A549 treated with Mapracorat at 1 μM for 4 hours (cell line): ENCODE measurements around the gene BATF2. TPM values are rescaled to one million over a fixed set of nuclear protein-coding genes. Genes with fewer than 3 reads are reported as not detected.

Source experiments
- total RNA-seq: library from RNA; stranded (reverse); fragments of 200-300 nt; extraction: Qiagen RNA extraction; gene quantifications from 5 replicates; pipeline ENCODE4 v1.2.3, GENCODE V29; 2022

The BATF2 gene
- 0.71 to 1.1 TPM (median 0.85 TPM) in 5 replicates for total RNA-seq

GRCh38 chr11:64996710-64997380, at the start of gene BATF2:
Gene BATF2, minus strand, starts transcription at chr11:64996971. Its CDS starts 57 bp downstream, at chr11:64996914.

GRCh38 chr11:65040847-65041622, 44.3 kb upstream of the BATF2 start, which contains the start of gene SAC3D1:
Gene SAC3D1, plus strand, starts transcription at chr11:65041210. Its CDS starts 83 bp downstream, at chr11:65041293.

GRCh38 chr11:65027213-65028067, 30.7 kb upstream of the BATF2 start, which contains the start of gene SNX15:
Gene SNX15, plus strand, starts transcription at chr11:65027439. Its CDS starts 99 bp downstream, at chr11:65027538.

GRCh38 chr11:65013888-65014725, 17.3 kb upstream of the BATF2 start, which contains the start of gene ARL2:
Gene ARL2, plus strand, starts transcription at chr11:65014160. Its CDS starts 48 bp downstream, at chr11:65014208.

GRCh38 chr11:64971421-64972233, 25.1 kb downstream of the BATF2 start, which contains the start of gene MAJIN:
Gene MAJIN, minus strand, starts transcription at chr11:64972108. Its CDS starts 12,703 bp downstream, at chr11:64959405.

Other genes starting within 250 kb of the BATF2 start
- gene PYGM, start 237.0 kb downstream of the BATF2 start, total RNA-seq = 0.13 to 0.63 TPM (median 0.32 TPM) in 5 replicates
- gene SF1, start 218.4 kb downstream of the BATF2 start, total RNA-seq = 151 to 207 TPM (median 159 TPM) in 5 replicates
- 5.8 to 9.0 TPM (median 8.5 TPM) in 5 replicates for gene MAP4K2, start 193.8 kb downstream of the BATF2 start, total RNA-seq
- 26.2 to 40.7 TPM (median 38.5 TPM) in 5 replicates for gene MEN1, start 186.4 kb downstream of the BATF2 start, total RNA-seq
- gene CDC42BPG, start 152.3 kb downstream of the BATF2 start, total RNA-seq = 0.93 to 2.0 TPM (median 1.5 TPM) in 5 replicates
- 94.9 to 123 TPM (median 115 TPM) in 5 replicates for gene EHD1, start 118.3 kb downstream of the BATF2 start, total RNA-seq
- gene ATG2A, start 79.8 kb downstream of the BATF2 start, total RNA-seq = 11.8 to 22.6 TPM (median 21.0 TPM) in 5 replicates
- gene PPP2R5B, start 72.3 kb downstream of the BATF2 start, total RNA-seq = 3.2 to 5.4 TPM (median 4.7 TPM) in 5 replicates
- gene GPHA2, start 61.1 kb downstream of the BATF2 start, total RNA-seq = not detected in 5 replicates
- gene MAJIN, start 24.9 kb downstream of the BATF2 start, total RNA-seq = not detected in 5 replicates
- gene ARL2, start 17.2 kb upstream of the BATF2 start, total RNA-seq = 175 to 188 TPM (median 183 TPM) in 5 replicates
- 19.9 to 24.2 TPM (median 23.1 TPM) in 5 replicates for gene SNX15, start 30.5 kb upstream of the BATF2 start, total RNA-seq
- gene SAC3D1, start 44.2 kb upstream of the BATF2 start, total RNA-seq = 34.7 to 55.9 TPM (median 53.9 TPM) in 5 replicates
- not detected in 5 replicates for gene NAALADL1, start 61.6 kb upstream of the BATF2 start, total RNA-seq
- 57.4 to 76.9 TPM (median 71.1 TPM) in 5 replicates for gene CDCA5, start 87.1 kb upstream of the BATF2 start, total RNA-seq
- 31.8 to 34.2 TPM (median 32.7 TPM) in 5 replicates for gene ZFPL1, start 87.3 kb upstream of the BATF2 start, total RNA-seq
- 50.7 to 52.5 TPM (median 51.8 TPM) in 5 replicates for gene VPS51, start 99.2 kb upstream of the BATF2 start, total RNA-seq
- gene TM7SF2, start 114.9 kb upstream of the BATF2 start, total RNA-seq = 4.9 to 8.6 TPM (median 5.3 TPM) in 5 replicates
- 13.6 to 22.7 TPM (median 21.9 TPM) in 5 replicates for gene ZNHIT2, start 120.7 kb upstream of the BATF2 start, total RNA-seq
- 820 to 1,063 TPM (median 1,025 TPM) in 5 replicates for gene FAU, start 125.2 kb upstream of the BATF2 start, total RNA-seq
- 68.5 to 73.4 TPM (median 70.9 TPM) in 5 replicates for gene MRPL49, start 125.3 kb upstream of the BATF2 start, total RNA-seq
- gene SYVN1, start 137.5 kb upstream of the BATF2 start, total RNA-seq = 27.8 to 40.9 TPM (median 37.6 TPM) in 5 replicates
- not detected in 5 replicates for gene SPDYC, start 173.3 kb upstream of the BATF2 start, total RNA-seq
- gene CAPN1, start 185.0 kb upstream of the BATF2 start, total RNA-seq = 90.3 to 122 TPM (median 113 TPM) in 5 replicates